HEK293T (cell line): ENCODE results near the gene KHDC1L.

Experiments used
- FOXM1 ChIP-seq: fragments of 450-650 bp; IDR thresholded peaks from 2 replicates; pipeline ENCODE4 v1.6.1; 2017; ENCODE audit warnings: mild to moderate bottlenecking, borderline replicate concordance
- PKNOX1 ChIP-seq: fragments of 450-650 bp; IDR thresholded peaks from 2 replicates; pipeline ENCODE4 v1.6.1; 2016
- SP1 ChIP-seq: fragments of 450-650 bp; IDR thresholded peaks from 2 replicates; pipeline ENCODE4 v1.6.1; 2017
- SUZ12 ChIP-seq: fragments of 450-650 bp; IDR thresholded peaks from 2 replicates; pipeline ENCODE4 v1.6.1; 2016; ENCODE audit warnings: mild to moderate bottlenecking
- TARDBP ChIP-seq: fragments of 450-650 bp; IDR thresholded peaks from 2 replicates; pipeline ENCODE4 v1.6.1; 2016

GRCh38 chr6:73234733-73235132, 9.4 kb upstream of the KHDC1L start:
- no peak for TF ChIP-seq SP1
- no peak for TF ChIP-seq PKNOX1
- TF ChIP-seq SUZ12: no peak
- no peak for TF ChIP-seq FOXM1
- TF ChIP-seq TARDBP: no peak
